Mesodermal cell (in vitro differentiated cells): ENCODE results near the gene NEGR1.

ENCODE experiments used
- H3K27ac ChIP-seq: 2 replicates; pipeline ENCODE4 v1.7.0; 2013; ENCODE audit warnings: mild to moderate bottlenecking, low read depth, low read length, moderate library complexity; ENCODE audit not compliant: severe bottlenecking
- H3K36me3 ChIP-seq: 2 replicates; pipeline ENCODE4 v1.7.1; 2013; ENCODE audit warnings: mild to moderate bottlenecking, low read length, moderate library complexity; ENCODE audit not compliant: control insufficient read depth, insufficient read depth
- H3K4me1 ChIP-seq: one replicate; pipeline ENCODE4 v1.7.1; 2013; ENCODE audit warnings: mild to moderate bottlenecking, low read length; ENCODE audit not compliant: insufficient read depth, control insufficient read depth, poor library complexity, severe bottlenecking
- H3K4me3 ChIP-seq: 2 replicates; pipeline ENCODE4 v1.7.0; 2013; ENCODE audit warnings: low read length, control low read depth, mild to moderate bottlenecking; ENCODE audit not compliant: insufficient read depth, poor library complexity, severe bottlenecking; ENCODE audit errors: extremely low read depth
- H3K9me3 ChIP-seq: 2 replicates; pipeline ENCODE4 v1.7.1; 2013; ENCODE audit warnings: mild to moderate bottlenecking, low read length, moderate library complexity; ENCODE audit not compliant: control insufficient read depth
- WGBS, 2 experiments: methylation state at CpG; one replicate each; pipeline ENCODE4 v1.1.5; 2013; ENCODE audit warnings: missing lambda C conversion rate in 2 of 2; ENCODE audit not compliant: insufficient coverage in 2 of 2; 5-methylcytosine and 5-hydroxymethylcytosine counted together

Gene NEGR1

DNA sequence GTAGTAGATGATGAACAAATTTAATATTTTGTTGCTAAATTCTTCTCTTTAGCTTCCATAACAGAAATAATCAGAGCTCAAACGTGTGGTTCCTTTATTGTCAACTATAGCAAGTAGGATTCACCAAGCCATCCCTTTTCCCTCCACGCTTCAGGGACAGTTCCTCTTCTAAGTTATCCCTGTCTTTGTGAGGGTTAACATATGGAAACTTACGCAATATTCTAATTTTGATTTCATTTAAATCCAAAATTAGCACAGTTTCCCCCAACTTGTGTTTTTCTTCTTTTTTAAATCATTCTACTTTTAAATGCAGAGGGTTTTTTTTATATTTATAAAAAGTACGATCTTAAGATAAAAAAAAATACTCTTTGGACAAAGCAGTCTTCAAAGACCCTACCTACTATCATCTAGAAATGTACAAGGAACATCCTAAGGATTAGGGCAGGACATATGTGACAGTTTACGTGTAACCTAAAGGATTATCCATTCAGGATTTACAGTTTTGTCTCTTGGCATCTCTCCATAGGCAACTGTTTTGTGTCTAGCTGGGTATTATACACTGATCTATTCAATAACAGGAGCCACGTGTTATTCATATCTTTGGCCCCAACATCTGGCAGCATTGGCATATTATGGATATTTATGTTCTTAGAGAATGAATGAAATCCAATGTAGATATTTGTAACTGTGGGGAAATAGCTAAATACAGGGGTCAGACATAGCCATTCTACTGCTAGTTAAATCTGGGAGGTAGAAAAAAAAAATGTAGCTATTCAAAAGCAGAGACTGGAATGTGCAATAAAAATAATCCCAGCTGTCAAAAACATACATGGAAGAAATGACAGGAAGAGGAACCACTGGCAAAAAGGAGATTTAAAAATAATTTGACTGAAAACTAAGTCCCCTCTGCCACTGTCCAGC is 272.9 kb downstream of the NEGR1 start:
- H3K4me3 ChIP-seq, result no peak overlapping the region
- 100% methylated on average over 1 of the region's 6 CpGs; no CpG with 5 or more reads in 1 of the 2 experiments for WGBS, 2 experiments
- H3K9me3 ChIP-seq, result no peaks in the 10 kb centered on the region
- peaks cover 2% of the 10 kb centered on the region for H3K4me1 ChIP-seq
- H3K36me3 ChIP-seq, result no peaks in the 10 kb centered on the region
- H3K27ac ChIP-seq, result no peak overlapping the region

DNA sequence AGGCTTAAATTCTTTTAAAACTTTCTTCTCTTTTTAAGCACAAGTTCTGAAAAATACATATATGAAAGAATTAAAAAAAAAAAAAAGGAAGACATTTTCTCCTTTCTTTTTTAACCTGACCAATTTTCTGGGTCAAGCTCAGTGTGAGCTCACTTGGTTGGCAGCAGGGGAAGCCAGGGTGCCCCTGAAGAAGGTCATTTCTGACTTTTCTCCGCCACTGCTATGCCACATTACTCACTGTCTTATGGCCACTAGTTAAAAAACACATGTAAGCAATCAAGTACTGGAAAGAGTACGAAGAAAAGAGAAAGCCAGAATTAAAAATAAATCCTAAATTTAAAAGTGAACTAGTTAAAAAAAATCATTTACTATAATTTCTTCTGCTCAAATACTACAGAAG is 275.0 kb downstream of the NEGR1 start:
- no peaks in the 10 kb centered on the region for H3K9me3 ChIP-seq
- H3K36me3 ChIP-seq, result no peaks in the 10 kb centered on the region
- WGBS, 2 experiments, result no CpG with 5 or more reads among the region's 2 CpGs
- no peak overlapping the region for H3K4me3 ChIP-seq
- no peak overlapping the region for H3K27ac ChIP-seq
- no peaks in the 10 kb centered on the region for H3K4me1 ChIP-seq

DNA sequence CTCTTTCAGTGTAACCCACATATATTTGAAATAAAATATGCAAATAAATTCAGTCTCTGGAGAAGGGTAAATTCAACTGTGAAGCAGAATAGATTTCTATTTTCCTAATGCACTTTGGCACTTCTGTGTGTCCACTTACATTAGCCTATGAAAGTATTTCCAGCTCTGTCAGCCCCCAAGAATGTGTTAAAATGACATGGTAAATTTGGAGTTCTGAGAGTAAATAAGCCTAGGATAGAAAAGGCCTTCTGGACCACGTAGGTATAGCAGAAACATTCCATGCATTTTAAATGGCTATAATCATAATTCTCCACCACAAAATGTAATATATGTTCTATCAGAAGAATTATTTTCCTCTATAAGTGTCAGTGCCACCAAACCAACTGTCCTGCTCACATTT is 276.2 kb downstream of the NEGR1 start:
- Histone ChIP-seq H3K9me3 (no peaks in the 10 kb centered on the region), H3K36me3 (no peaks in the 10 kb centered on the region), H3K27ac (no peak overlapping the region), H3K4me3 (no peak overlapping the region), H3K4me1 (no peaks in the 10 kb centered on the region)
- 67% methylated on average over 1 of the region's 1 CpG; no CpG with 5 or more reads in 1 of the 2 experiments for WGBS, 2 experiments

DNA sequence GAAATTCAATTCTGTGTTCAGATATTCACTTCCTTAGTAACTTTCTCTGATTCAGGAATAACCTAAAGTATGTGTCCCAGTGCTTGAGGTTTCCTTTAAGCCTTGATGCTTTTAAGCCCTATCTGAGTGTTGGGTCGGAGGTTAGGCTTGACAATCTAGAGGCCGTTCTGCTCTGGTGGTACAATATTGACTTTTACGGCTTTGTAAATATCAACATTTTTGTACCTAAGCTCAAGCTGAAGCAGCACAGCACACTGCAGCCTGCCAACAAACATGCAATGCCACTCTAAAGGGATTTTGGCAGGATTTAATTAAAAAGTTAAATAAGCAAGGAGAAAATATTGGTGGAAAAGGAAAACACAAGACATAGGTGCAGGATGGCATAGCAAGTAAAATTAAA is 279.2 kb downstream of the NEGR1 start:
- 57% methylated on average over 1 of the region's 3 CpGs; no CpG with 5 or more reads in 1 of the 2 experiments for WGBS, 2 experiments
- Histone ChIP-seq H3K27ac (no peak overlapping the region), H3K9me3 (no peaks in the 10 kb centered on the region), H3K36me3 (no peaks in the 10 kb centered on the region), H3K4me3 (no peak overlapping the region), H3K4me1 (no peaks in the 10 kb centered on the region)

DNA sequence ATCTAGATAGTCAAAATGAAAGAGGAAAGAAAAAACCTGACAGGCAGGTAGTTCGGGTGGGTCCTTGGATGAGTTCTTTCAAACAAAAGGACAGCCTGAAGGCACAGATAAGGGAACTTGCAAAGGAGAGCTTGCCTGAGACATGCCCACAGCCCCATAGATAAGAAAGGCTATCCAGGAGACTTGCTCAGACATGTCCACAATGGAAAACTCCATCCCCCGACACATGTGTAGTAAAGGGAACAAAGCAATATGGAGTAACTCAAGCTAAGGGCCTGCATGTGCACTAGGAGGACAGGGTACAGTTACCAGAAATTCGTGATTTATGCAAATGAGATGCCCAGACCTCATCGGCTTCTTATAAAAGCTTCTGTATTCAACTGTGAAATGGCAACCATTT is 281.5 kb downstream of the NEGR1 start:
- 65 to 80% methylated on average over 2 to 4 of the region's 4 CpGs for WGBS, 2 experiments
- Histone ChIP-seq H3K4me1 (no peaks in the 10 kb centered on the region), H3K27ac (peak overlapping the region; percentile 51), H3K36me3 (no peaks in the 10 kb centered on the region), H3K9me3 (no peaks in the 10 kb centered on the region), H3K4me3 (no peak overlapping the region)

DNA sequence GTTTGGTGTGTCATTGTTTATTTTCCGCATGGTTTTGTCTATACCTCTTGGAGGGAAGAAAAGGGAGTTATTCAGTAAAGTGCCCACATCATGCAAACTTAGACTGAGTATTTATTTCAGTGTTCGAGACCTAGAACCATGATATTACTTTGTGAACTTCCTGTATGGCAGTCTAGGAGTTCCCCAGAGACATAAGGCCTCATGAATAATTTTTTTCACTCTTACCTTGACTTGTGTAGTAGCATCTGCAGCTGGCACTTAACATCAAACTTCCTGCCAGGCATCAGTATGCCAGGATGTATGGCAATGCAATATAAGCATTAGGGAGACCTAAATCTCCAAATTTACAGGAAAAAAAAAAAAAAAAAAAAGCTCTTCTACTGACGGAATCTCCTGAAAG is 287.7 kb downstream of the NEGR1 start:
- Histone ChIP-seq H3K27ac (no peak overlapping the region), H3K4me1 (no peaks in the 10 kb centered on the region), H3K9me3 (no peaks in the 10 kb centered on the region), H3K36me3 (no peaks in the 10 kb centered on the region), H3K4me3 (no peak overlapping the region)
- WGBS, 2 experiments, result 87% methylated on average over 2 of the region's 3 CpGs; no CpG with 5 or more reads in 1 of the 2 experiments

DNA sequence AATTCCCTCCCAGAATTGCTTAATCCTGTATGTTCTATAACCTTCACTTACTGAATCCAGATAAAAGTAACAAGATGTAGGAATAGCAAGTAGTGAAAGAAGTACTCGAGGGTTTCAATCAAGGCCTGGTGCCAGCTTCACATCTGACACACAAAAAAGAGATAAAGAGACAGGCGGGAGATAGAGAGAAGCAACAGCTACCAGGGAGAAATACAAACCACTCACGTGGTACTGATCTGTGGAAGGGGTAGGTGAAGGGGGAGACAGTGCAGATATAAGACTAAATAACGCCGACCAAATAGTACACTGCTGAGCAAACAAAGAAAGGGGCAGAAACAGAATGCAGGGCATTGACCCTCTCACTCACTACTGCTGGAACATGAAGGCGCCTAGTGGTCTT is 295.2 kb downstream of the NEGR1 start:
- Histone ChIP-seq H3K36me3 (no peaks in the 10 kb centered on the region), H3K4me1 (peaks cover 14% of the 10 kb centered on the region), H3K27ac (no peak overlapping the region), H3K4me3 (no peak overlapping the region), H3K9me3 (no peaks in the 10 kb centered on the region)
- 89 to 97% methylated on average over 3 to 4 of the region's 6 CpGs for WGBS, 2 experiments

DNA sequence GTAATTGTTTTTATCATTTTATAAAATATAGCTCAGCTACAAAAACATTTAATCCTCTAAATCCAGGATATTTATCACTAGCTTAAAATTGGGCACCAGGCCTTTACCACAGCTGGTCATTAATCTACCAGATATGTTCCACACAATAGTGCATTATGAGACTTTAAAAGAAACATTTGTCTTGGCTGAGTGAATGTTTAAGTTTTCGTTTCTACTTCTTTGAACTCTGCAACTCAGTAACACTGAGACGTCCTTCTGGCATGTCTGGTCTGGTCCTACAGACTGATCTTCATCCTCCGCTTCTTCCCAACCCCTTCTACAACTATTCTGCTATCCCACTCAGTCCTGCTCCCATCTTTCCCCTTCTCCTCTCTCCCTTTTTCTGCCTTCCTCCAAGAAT is 296.2 kb downstream of the NEGR1 start:
- no peak overlapping the region for H3K27ac ChIP-seq
- 100% methylated on average over 1 to 2 of the region's 3 CpGs for WGBS, 2 experiments
- no peak overlapping the region for H3K4me3 ChIP-seq
- H3K9me3 ChIP-seq, result no peaks in the 10 kb centered on the region
- H3K4me1 ChIP-seq, result peaks cover 14% of the 10 kb centered on the region
- H3K36me3 ChIP-seq, result no peaks in the 10 kb centered on the region

DNA sequence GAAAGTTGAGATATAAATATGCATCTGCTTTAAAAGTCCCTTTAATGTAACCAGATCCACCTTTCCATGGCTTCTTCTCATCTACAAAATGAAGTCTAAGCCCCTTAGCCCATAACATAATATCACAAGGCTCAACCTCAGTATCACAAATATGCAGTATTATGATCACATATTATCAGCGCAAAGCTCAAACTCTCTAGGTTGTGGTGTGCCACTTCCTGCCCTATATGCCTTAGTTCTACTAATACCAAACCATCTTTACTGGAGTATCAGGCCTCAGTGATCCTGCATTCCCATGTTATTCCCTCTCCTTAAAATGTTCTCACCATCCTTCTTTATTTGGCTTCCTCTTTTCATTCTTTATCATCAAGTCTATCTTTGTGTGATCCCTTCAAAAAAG is 301.8 kb downstream of the NEGR1 start:
- WGBS, 2 experiments, result 91 to 95% methylated on average over 1 of the region's 1 CpG
- Histone ChIP-seq H3K9me3 (no peaks in the 10 kb centered on the region), H3K4me3 (no peak overlapping the region), H3K27ac (no peak overlapping the region), H3K4me1 (no peaks in the 10 kb centered on the region), H3K36me3 (no peaks in the 10 kb centered on the region)

DNA sequence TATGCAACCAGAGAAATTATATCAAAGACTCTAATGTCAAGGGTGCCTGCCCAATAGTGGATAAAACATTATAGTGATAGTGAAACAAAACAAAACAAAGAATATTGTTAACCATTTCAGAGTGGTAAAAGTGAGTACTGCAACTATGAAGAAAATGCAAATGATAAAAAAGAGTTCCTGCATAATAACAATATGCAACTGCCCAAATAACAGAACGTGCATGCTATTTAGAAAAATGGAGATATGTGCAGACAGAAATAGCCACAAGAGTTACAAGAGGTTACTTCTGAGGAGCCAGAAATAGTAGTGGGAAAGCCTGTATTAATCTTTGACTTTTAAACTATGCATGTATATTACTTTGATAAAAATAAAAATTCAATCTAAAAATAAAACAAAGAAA is 302.5 kb downstream of the NEGR1 start:
- Histone ChIP-seq H3K9me3 (no peaks in the 10 kb centered on the region), H3K36me3 (no peaks in the 10 kb centered on the region), H3K4me3 (no peak overlapping the region), H3K4me1 (no peaks in the 10 kb centered on the region), H3K27ac (no peak overlapping the region)
- no CpG with 5 or more reads among the region's 1 CpG for WGBS, 2 experiments

DNA sequence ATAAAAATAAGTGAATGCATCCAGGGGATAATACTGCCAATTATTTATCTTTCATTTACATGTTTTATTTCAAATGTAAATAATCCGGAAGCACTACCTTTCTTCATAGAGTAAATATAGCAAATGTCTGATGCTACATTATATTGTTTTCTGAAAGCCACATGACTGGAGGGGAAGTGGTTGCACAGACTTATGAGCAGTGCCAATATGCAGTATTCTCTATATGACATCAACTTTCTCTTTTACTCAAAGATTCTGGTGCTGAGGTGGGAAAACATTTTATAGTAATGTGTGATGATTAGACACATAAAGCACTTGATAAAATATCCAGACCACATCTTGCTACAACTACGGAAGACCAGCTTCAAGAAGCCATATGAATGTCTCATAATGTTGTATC is 314.7 kb downstream of the NEGR1 start:
- Histone ChIP-seq H3K4me1 (no peaks in the 10 kb centered on the region), H3K27ac (no peak overlapping the region), H3K4me3 (no peak overlapping the region), H3K36me3 (no peaks in the 10 kb centered on the region), H3K9me3 (no peaks in the 10 kb centered on the region)
- WGBS, 2 experiments, result no CpG with 5 or more reads among the region's 2 CpGs
